ENCODE measurements around the gene NUPR1. TPM values are rescaled to one million over a fixed set of nuclear protein-coding genes. Genes with fewer than 3 reads are reported as not detected.

Gene NUPR1
- total RNA-seq, 1 experiment from 2014 or later = 16.6 TPM

DNA sequence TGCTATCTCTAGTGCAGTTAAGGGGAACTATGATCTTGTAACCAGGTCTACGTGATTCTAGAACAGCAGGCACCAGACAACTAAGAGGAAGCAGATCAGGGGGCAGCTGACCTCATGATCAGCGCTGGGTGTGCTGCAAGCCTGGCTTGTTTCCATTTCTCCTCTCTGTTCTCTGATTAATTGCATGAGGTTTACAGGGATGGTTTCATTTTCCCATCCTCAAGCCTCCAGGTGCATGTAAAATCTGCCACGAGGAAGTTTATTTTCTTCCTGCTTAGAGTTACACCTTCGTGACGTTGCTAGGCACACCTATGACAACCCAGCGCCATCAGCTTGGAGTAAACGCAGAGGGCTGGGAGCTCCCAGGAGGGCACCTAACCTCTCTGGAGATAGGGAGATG, 4.3 kb upstream of the NUPR1 start:
- BruUV-seq (replicated peaks) = no TSS peak
- no peaks in the 10 kb centered on the region for H3K36me3 ChIP-seq (ENCODE audit: control insufficient read depth, insufficient read depth, low read length)
- no peak for TF ChIP-seq CTCF (IDR thresholded peaks at IDR 0.05; ENCODE audit: insufficient read depth in 1 of 2, low read depth in 1 of 2, low read length in 1 of 2, severe bottlenecking in 1 of 2, unreplicated experiment in 1 of 2)
- CTCF ChIA-PET = interaction anchor here (0.6 kb wide), 1 partner anchor 1976 kb away, joined by 4 read pairs; no protein-coding TSS in a partner anchor
- H3K36me3 Mint-ChIP-seq (ENCODE audit: insufficient read depth, unreplicated experiment) = peaks cover under 1% of the 10 kb centered on the region
- no peaks in the 10 kb centered on the region for H3K27me3 Mint-ChIP-seq (ENCODE audit: insufficient read depth, unreplicated experiment)
- intact Hi-C loops (cut with micrococcal nuclease; ENCODE audit: unreplicated experiment) = no loop called here
- peaks cover 3% of the 10 kb centered on the region; the same call in 1 of the 2 replicates for H3K4me1 ChIP-seq
- H3K9me3 Mint-ChIP-seq (ENCODE audit: unreplicated experiment) = no peaks in the 10 kb centered on the region
- H3K4me3 ChIP-seq (ENCODE audit: low read depth, low read length) = no peak overlapping the region
- no peak overlapping the region for H3K4me3 Mint-ChIP-seq (ENCODE audit: unreplicated experiment)
- POLR2A ChIA-PET = no interaction called here
- DNase-seq = no peak
- peaks cover 7% of the 10 kb centered on the region for H3K4me1 Mint-ChIP-seq (ENCODE audit: low read depth, unreplicated experiment)
- H3K27me3 ChIP-seq (replicated peaks; ENCODE audit: control insufficient read depth, insufficient read depth, low read length) = no peaks in the 10 kb centered on the region
- no peaks in the 10 kb centered on the region for H3K9me3 ChIP-seq
- no peak overlapping the region for H3K27ac Mint-ChIP-seq (ENCODE audit: unreplicated experiment)

GRCh38 chr16:28542646-28543045, 3.9 kb upstream of the NUPR1 start:
- peaks cover 7% of the 10 kb centered on the region for H3K4me1 Mint-ChIP-seq (ENCODE audit: low read depth, unreplicated experiment)
- H3K27me3 ChIP-seq (replicated peaks; ENCODE audit: control insufficient read depth, insufficient read depth, low read length) = no peaks in the 10 kb centered on the region
- H3K9me3 Mint-ChIP-seq (ENCODE audit: unreplicated experiment) = no peaks in the 10 kb centered on the region
- intact Hi-C loops (cut with micrococcal nuclease; ENCODE audit: unreplicated experiment) = no loop called here
- no peaks in the 10 kb centered on the region for H3K9me3 ChIP-seq
- peaks cover 5% of the 10 kb centered on the region for H3K36me3 Mint-ChIP-seq (ENCODE audit: insufficient read depth, unreplicated experiment)
- H3K4me3 ChIP-seq (ENCODE audit: low read depth, low read length) = no peak overlapping the region
- ChIA-PET POLR2A (no interaction called here), CTCF (interaction anchor here (0.6 kb wide), 1 partner anchor 1977 kb away, joined by 4 read pairs; no protein-coding TSS in a partner anchor)
- TF ChIP-seq CTCF (IDR thresholded peaks at IDR 0.05; ENCODE audit: insufficient read depth in 1 of 2, low read depth in 1 of 2, low read length in 1 of 2, severe bottlenecking in 1 of 2, unreplicated experiment in 1 of 2) = no peak
- H3K27ac Mint-ChIP-seq (ENCODE audit: unreplicated experiment) = no peak overlapping the region
- no peak for DNase-seq
- H3K4me3 Mint-ChIP-seq (ENCODE audit: unreplicated experiment) = no peak overlapping the region
- no peaks in the 10 kb centered on the region for H3K27me3 Mint-ChIP-seq (ENCODE audit: insufficient read depth, unreplicated experiment)
- no TSS peak for BruUV-seq (replicated peaks)
- peaks cover 3% of the 10 kb centered on the region; the same call in 1 of the 2 replicates for H3K4me1 ChIP-seq
- no peaks in the 10 kb centered on the region for H3K36me3 ChIP-seq (ENCODE audit: control insufficient read depth, insufficient read depth, low read length)

- Mint-ChIP-seq H3K36me3 (ENCODE audit: insufficient read depth, unreplicated experiment) (peaks cover 6% of the 10 kb centered on the region), H3K27me3 (ENCODE audit: insufficient read depth, unreplicated experiment) (no peaks in the 10 kb centered on the region), H3K27ac (ENCODE audit: unreplicated experiment) (no peak overlapping the region), H3K4me3 (ENCODE audit: unreplicated experiment) (no peak overlapping the region), H3K9me3 (ENCODE audit: unreplicated experiment) (peaks cover 6% of the 10 kb centered on the region), H3K4me1 (ENCODE audit: low read depth, unreplicated experiment) (peaks cover 13% of the 10 kb centered on the region)
- no peak for DNase-seq
- CTCF ChIA-PET = interaction anchor here (1.0 kb wide), 2 partner anchors 14 kb away, joined by 4 to 5 read pairs; no protein-coding TSS in a partner anchor
- POLR2A ChIA-PET = interaction anchor here (1.1 kb wide), 1 partner anchor 14 kb away, joined by 5 read pairs; no protein-coding TSS in a partner anchor
- Histone ChIP-seq H3K36me3 (ENCODE audit: control insufficient read depth, insufficient read depth, low read length) (no peaks in the 10 kb centered on the region), H3K4me3 (ENCODE audit: low read depth, low read length) (no peak overlapping the region), H3K9me3 (no peaks in the 10 kb centered on the region), H3K27me3 (replicated peaks; ENCODE audit: control insufficient read depth, insufficient read depth, low read length) (no peaks in the 10 kb centered on the region), H3K4me1 (peaks cover 3% of the 10 kb centered on the region; the same call in 1 of the 2 replicates)
- BruUV-seq (replicated peaks) = no TSS peak
- no peak for TF ChIP-seq CTCF (IDR thresholded peaks at IDR 0.05; ENCODE audit: insufficient read depth in 1 of 2, low read depth in 1 of 2, low read length in 1 of 2, severe bottlenecking in 1 of 2, unreplicated experiment in 1 of 2)
- intact Hi-C loops (cut with micrococcal nuclease; ENCODE audit: unreplicated experiment) = no loop called here
These were observed 1.6 kb upstream of the NUPR1 start for GRCh38 chr16:28540346-28540745.
